GM21390 (cell line): ENCODE results near the gene PCNX2.
"Not testable (repeated sequence)": the region's sequence is repeated elsewhere in the genome, so short reads cannot be mapped to it uniquely, and the experiment has no call there.

Experiments
- ATAC-seq: cut with Tn5 transposase; IDR thresholded peaks from one replicate; pipeline ENCODE4 v1.9.1; 2021; ENCODE audit not compliant: unreplicated experiment

Gene PCNX2

GRCh38 chr1:233227930-233228465 is 67.5 kb downstream of the PCNX2 start:
- no peak for ATAC-seq

DNA sequence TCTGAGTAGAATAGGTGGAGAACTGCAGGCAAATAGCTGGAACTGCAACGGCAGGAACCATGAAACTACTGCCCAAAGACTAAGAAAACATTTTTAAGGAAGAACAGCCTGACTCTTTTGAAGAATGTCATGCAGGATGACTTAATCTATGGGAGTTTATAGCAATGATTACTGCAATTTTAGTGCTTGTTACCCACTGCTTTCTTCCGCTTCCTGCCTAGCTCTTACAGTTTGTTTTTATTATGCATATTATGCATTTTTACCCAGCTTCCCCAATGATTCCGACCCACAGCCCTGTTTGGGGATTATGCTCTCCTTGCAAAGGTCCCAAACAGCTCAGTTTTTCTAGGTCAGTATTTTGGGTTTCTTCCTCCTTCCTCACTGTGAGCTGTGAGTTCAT is 71.2 kb downstream of the PCNX2 start:
- no peak for ATAC-seq

- no peak for ATAC-seq
Observed at GRCh38 chr1:233217832-233218231, 77.7 kb downstream of the PCNX2 start.

GRCh38 chr1:233216009-233216408 is 79.5 kb downstream of the PCNX2 start:
- no peak for ATAC-seq

DNA sequence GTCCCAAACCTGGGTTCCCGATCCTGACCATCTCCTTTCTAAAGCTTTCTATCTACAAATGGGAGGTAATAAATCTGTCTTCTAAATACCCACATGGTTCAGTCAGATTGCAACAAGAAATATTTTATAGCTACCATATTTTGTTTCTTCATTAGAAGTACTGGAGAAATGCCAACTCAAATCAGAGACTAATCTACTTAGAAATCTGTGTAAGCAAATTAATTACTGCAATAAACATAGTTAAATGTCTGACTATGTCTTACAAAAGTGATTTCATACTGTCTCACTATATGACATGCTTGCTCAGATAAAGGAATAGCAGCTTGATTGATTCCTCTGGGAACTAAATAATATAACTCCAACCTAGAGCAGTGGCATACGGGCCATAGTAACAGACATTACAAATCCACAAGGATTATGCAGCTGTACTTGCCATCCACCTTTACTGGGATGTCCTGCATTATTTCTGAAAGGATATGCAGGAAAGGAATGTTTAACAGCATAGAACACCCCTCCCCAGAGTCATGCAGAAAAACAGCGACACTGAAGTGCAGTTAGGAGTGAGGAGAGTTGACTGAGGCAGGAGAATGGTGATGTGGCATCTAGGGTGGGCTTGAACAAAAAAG is 80.3 kb downstream of the PCNX2 start:
- ATAC-seq: no peak

- ATAC-seq: no peak
Observed at GRCh38 chr1:233211595-233211994, 83.9 kb downstream of the PCNX2 start.

DNA sequence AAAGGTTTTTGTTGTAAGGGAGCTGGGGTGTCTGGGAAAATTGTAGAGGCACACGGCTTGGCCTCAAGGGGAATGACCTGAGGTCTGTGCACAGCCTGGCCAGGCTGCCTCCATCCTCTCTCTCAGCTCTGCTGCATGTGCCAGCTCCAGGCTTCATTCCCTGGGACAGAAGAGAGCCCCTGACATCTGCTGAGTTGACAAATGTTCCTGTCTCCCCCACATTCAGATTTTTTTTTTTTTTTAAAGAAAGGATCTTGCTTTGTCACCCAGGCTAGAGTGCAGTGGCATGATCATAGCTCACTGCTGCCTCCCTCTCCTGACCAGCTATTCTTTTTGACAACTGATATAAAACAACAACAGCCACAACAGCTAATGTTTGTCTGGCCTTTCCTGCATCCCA is 84.4 kb downstream of the PCNX2 start:
- no peak for ATAC-seq

DNA sequence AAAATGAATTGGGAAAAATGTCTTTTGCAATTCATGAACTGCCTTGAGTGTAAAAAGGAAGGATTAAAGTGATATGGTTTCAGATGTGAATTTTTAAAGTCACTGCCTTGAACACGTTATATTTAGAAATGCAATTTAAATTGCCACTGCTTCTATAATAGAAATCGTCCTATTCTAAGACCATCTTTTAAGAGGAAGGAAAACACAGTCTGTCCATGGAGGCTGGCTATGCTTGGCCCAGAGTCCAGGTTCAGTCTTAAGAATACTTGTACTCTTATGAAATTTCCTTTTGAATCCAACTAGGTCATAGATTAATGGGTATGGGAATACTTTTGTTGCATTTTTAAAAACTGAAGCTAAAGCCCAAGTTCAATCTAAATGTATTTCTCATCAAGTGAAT is 86.0 kb downstream of the PCNX2 start:
- ATAC-seq: no peak

- no peak for ATAC-seq
Observed at GRCh38 chr1:233208687-233209086, 86.8 kb downstream of the PCNX2 start.

DNA sequence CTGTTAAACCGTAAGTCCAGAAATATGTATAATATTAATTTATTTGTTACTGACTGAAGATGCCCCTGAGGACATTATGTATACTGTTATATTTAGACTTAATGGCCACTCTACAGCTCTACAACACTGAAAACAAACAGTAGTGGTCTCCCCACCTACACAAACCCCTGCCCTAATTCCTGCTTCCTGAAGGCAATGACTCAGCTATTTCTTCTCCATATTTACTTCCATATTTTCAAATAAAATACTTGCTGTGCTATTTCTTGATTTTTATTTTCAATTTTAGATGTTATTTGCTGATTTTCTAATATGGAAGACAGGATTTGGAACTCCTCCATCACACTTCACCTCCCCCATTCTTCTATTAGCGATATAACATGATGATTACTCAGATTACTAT is 97.6 kb downstream of the PCNX2 start:
- no peak for ATAC-seq

DNA sequence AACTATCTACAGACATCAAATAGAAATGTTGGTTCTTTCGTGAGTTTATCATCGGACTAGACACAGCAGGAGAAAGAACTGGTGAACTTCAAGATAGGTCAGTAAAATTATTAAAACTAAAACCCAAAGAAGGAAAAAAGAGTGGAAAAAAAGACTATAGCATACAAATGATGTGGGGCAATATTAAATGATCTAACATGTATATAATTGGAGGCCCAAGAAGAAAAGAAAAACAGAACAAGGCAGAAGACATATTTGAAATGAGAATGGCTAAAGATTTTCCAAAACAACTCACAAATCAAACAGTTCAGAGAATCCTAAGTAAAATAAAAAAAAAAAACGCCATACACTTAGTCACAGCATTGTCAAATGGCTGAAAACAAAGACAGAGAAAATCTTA is 101.8 kb downstream of the PCNX2 start:
- ATAC-seq: no peak

DNA sequence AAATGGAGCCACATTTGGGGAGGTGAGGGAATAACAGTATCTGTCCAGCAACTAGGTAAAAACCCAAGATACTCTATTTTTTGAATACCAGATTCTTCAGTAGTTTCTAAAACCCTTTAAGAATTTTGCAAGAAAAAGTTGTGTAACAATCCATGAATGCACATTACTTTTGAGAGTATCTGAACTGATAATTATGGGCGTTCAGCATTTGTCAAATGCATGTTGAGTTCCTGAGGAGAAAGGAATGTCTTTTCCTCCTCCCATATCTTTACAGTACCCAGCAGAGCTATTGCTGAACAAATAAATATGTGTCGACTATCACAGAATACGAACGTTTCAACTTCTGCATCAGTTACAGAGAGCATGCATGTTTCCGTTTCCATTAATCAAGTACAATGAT is 104.5 kb downstream of the PCNX2 start:
- ATAC-seq: no peak

DNA sequence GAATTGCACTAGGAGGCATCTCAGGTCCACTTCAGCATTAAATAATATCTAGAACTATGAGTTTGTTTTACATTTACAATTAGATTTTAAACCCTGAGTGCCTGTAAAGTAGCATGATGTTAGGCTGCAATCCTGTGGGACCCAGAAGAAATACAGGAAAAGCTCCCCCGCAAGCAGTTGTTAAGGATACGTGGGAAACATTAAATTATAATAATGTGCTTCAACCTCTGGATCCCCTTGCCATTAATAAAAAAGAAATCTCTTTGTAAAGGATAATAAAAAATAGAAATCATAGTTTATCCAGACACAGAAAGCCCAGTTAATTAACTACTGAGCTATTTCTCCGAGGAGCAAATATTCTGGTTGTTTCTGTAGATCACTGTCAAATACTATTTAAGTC is 106.0 kb downstream of the PCNX2 start:
- no peak for ATAC-seq

GRCh38 chr1:233188061-233188460 is 107.5 kb downstream of the PCNX2 start:
- no peak for ATAC-seq

- ATAC-seq: no peak
Observed at GRCh38 chr1:233183226-233184020, 112.1 kb downstream of the PCNX2 start.

- no peak for ATAC-seq
Observed at GRCh38 chr1:233182587-233182986, 112.9 kb downstream of the PCNX2 start.

DNA sequence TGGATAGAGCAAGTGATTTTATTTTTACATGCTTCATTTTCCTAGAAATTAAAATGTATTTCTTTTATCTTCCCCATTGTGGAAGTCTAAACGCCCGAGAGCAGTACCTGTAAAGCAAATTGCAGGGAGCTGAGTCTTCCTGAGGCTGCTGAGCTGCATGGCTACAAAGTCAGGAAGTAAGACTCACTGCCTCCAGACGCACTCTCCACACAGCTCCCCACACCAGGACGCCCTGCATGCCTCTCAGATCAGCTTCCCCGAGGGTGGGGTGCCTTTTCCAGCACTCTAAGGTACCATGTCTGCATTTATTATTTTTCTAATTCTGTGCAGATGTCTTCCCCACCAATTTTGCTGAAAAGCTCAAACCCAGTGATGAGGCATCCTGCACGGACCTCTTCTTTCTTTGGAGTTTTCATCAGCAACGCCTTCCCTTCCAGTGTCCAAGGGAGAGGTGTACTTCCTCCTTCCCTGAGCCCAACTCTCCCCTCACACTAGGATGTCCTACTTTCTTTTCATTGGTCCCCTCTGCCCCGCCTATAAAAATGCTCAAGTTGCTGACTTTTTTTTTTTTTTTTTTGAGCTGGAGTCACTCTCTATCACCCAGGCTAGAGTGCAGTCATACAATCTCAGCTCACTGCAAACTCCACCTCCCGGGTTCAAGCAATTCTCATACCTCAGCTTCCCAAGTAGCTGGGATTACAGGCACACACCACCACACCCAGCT is 114.7 kb downstream of the PCNX2 start:
- ATAC-seq: no peak

GRCh38 chr1:233179638-233180037 is 115.9 kb downstream of the PCNX2 start:
- ATAC-seq: not testable (repeated sequence)

GRCh38 chr1:233172201-233172600 is 123.3 kb downstream of the PCNX2 start:
- no peak for ATAC-seq

GRCh38 chr1:233170741-233171140 is 124.8 kb downstream of the PCNX2 start:
- no peak for ATAC-seq

GRCh38 chr1:233168384-233168783 is 127.1 kb downstream of the PCNX2 start:
- ATAC-seq: no peak

- ATAC-seq: no peak
Observed at GRCh38 chr1:233166896-233167295, 128.6 kb downstream of the PCNX2 start.
